H1 (cell line): ENCODE data around the gene PHF3.

ENCODE experiments used
- SUZ12 ChIP-seq: fragments of 200-600 bp; sonication (generic); IDR thresholded peaks from 2 replicates; pipeline ENCODE4 v1.6.1; 2012; ENCODE audit warnings: mild to moderate bottlenecking, inconsistent platforms, low read length, moderate library complexity, mixed read lengths
- TF ChIP-seq, protein P1 (sequence below), 3 experiments: IDR thresholded peaks; 1 replicate in 2 of 3; 2 replicates in 1 of 3; pipeline versions ENCODE4 v1.5.1 to v1.6.1; 2011; ENCODE audit warnings: low read length in 3 of 3, mild to moderate bottlenecking in 3 of 3, inconsistent platforms in 2 of 3, low read depth in 1 of 3, moderate library complexity in 1 of 3; ENCODE audit not compliant: insufficient read depth in 1 of 3; ENCODE audit errors: control extremely low read depth in 1 of 3

DNA sequence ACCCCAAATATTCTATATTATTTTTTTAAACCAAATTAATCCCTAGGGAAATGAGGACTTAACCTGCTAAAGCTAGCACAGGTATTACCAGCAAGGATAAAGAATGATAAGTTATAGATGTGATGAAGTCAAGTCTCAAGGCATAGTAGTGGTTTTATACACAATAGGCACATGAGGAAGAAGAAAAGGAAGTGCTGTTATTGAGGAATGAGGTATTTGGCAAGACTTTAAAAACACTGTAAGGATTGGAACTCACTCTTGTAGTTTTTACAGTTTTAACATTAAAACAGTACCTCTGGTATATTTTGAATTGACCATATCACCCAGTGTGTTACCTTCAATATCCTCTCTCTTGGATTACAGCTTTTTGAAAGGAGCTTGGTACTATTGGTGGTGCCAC is 54.6 kb downstream of the PHF3 start:
- TF ChIP-seq SUZ12: no peak
- TF ChIP-seq, protein P1, sequence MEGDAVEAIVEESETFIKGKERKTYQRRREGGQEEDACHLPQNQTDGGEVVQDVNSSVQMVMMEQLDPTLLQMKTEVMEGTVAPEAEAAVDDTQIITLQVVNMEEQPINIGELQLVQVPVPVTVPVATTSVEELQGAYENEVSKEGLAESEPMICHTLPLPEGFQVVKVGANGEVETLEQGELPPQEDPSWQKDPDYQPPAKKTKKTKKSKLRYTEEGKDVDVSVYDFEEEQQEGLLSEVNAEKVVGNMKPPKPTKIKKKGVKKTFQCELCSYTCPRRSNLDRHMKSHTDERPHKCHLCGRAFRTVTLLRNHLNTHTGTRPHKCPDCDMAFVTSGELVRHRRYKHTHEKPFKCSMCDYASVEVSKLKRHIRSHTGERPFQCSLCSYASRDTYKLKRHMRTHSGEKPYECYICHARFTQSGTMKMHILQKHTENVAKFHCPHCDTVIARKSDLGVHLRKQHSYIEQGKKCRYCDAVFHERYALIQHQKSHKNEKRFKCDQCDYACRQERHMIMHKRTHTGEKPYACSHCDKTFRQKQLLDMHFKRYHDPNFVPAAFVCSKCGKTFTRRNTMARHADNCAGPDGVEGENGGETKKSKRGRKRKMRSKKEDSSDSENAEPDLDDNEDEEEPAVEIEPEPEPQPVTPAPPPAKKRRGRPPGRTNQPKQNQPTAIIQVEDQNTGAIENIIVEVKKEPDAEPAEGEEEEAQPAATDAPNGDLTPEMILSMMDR (IDR thresholded peaks at IDR 0.05; ENCODE audit: control extremely low read depth in 1 of 3, insufficient read depth in 1 of 3, low read depth in 1 of 3, low read length in 3 of 3): no peak
